Prostate gland (tissue), 2 donors: ENCODE measurements around the gene TXNRD2.

Experiments
- POLR2A ChIP-seq: fragments of 450-650 bp; IDR thresholded peaks from one replicate; pipeline ENCODE4 v1.6.1; 2016; ENCODE audit warnings: antibody characterized with exemption, mild to moderate bottlenecking
- POLR2AphosphoS5 ChIP-seq: sonication (generic); formaldehyde crosslinking; IDR thresholded peaks from one replicate; pipeline ENCODE4 v1.6.1; 2017; ENCODE audit warnings: antibody characterized with exemption
- TF ChIP-seq, protein P1 (sequence below), 4 experiments: fragments of 200-600 bp in 2 of 4; fragments of 450-650 bp in 2 of 4; sonication (generic) in 2 of 4; IDR thresholded peaks; 1 replicate in 3 of 4; 2 replicates in 1 of 4; pipeline ENCODE4 v1.5.1; 2016 to 2019; ENCODE audit warnings: antibody characterized with exemption in 4 of 4, mild to moderate bottlenecking in 2 of 4, moderate library complexity in 2 of 4

DNA sequence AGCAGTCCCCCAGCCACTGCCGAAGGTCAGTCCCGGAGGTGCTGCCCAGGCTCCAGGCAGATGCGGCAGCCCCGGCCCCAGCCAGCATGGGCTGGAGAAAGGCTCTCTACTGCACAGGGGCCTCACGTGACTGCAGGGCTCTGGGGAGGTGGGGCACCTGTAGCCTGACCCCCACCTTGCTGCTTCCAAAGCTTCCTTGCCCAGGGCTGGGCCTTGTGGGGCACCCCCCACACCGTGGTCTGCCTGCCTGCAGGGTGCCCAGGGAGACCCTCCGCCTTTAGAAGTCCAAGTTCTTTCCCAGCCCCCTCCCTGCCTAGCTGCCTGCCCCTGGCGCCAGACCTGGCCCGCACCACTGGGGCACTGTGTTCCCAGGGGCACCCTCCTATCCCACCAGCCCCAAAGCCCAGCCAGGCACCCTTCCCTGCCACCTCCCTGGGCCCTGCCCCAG lies 28.4 kb upstream of the TXNRD2 start:
- TF ChIP-seq, protein P1, sequence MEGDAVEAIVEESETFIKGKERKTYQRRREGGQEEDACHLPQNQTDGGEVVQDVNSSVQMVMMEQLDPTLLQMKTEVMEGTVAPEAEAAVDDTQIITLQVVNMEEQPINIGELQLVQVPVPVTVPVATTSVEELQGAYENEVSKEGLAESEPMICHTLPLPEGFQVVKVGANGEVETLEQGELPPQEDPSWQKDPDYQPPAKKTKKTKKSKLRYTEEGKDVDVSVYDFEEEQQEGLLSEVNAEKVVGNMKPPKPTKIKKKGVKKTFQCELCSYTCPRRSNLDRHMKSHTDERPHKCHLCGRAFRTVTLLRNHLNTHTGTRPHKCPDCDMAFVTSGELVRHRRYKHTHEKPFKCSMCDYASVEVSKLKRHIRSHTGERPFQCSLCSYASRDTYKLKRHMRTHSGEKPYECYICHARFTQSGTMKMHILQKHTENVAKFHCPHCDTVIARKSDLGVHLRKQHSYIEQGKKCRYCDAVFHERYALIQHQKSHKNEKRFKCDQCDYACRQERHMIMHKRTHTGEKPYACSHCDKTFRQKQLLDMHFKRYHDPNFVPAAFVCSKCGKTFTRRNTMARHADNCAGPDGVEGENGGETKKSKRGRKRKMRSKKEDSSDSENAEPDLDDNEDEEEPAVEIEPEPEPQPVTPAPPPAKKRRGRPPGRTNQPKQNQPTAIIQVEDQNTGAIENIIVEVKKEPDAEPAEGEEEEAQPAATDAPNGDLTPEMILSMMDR (IDR thresholded peaks at IDR 0.05) = no peak
- no peak for TF ChIP-seq POLR2A
- no peak for TF ChIP-seq POLR2AphosphoS5
